ENCODE results near the gene ANO8.
"Not testable (repeated sequence)": the region's sequence is repeated elsewhere in the genome, so short reads cannot be mapped to it uniquely, and the experiment has no call there.

Gene ANO8

GRCh38 chr19:17306285-17306714 is 28.4 kb downstream of the ANO8 start:
- no peak for DNase-seq

GRCh38 chr19:17305517-17306284 is 29.0 kb downstream of the ANO8 start, which contains the start of gene MRPL34:
Gene MRPL34 (plus strand): TSS chr19:17305872. CDS start chr19:17305893, 21 bp downstream.
- DNase-seq: peak; percentile 91

DNA sequence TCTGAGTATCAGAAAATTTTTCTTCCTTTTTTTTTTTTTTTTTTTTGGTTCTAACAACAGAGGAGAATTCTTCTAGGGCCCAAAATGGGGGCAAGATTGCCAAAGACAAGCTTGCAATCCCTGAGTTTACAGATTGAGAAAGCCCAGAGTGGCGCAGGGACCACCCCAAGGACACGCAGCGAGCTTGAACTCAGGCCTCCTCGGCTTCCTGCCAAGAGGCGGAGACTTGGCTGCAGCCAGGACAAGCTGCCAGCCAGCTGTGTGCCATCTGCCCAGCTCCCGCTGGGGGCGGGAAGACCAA is 29.5 kb downstream of the ANO8 start:
- no peak for DNase-seq

DNA sequence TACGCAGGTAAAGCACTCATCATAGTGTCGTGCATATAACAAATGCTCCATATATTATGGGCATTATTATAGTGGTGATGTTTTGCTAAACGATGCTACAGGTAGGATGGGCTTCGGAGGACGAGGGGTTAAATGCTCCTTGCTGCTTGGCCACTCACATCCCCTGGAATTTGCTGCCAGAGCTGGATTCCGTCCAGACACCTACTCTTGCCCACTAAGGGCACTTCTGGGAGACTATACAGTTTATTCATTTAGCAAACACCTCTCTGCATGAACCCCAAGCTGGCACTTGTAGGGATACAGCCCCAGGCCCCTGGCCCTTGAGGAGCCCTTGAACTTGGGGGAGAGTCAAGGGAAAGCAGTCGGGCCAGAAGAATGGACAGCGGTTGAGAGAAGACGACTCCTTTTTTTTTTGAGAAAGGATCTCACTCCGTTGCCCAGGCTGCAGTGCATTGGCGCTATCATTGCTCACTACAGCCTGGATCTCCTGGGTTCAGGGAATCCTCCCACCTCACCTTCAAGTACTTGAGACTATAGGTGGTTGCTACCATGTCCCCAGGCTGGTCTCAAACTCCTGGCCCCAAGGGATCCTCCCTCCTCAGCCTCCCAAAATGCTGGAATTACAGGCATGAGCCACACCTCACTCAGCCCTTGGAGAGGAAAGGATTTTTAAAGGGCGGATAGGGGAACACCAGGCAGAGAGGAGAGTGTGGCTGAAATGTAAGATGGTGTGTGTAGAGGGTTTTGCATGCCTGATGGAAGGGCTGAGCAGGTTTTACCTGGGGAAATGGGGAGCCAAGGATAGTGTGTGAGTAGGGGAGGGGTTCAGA is 30.1 kb downstream of the ANO8 start:
- DNase-seq: no peak

GRCh38 chr19:17303940-17304267 is 30.8 kb downstream of the ANO8 start:
- DNase-seq: no peak

DNA sequence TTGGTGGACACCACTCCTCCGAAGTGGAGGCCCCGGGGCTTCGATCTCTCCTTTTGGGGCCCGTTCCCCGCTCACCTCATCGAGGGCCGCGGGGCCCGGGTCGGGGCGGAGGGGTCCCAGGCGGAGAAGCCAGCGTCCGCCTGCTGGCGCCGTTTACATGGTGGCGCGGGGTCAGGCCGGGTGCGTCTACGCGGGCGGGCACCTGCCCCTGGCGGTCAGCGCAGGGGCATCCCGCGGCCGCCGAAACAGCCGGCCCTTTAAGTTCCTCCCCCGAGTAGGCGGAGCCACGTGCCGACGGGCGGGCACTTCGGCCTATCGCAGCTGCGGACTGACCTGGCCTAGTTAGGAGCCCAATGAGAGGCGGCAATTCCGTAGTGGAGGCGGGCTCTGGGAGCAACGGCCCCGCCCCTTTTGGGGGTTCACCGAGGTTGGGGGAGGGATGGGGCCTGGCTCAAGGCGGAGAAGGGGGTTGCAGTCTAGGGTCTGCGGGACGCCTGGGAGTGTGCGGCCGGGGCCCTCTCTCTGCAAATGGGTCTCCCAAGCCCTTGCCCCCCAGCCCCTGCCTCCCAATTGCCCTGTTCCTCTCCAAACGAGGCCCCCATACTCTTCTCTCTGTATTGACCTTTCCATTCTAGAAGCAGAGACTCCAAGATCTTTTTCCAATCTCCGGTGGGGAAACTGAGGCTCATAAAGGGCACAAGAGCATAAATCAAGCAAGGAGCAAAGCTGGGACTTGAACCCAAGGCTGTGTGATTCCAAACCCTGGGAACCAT is 31.3 kb downstream of the ANO8 start, which contains the start of gene ABHD8:
ABHD8 (minus strand) TSS at position 259 of the 773 bp plus-strand sequence. CDS start 1,809 bp downstream, outside the sequence.
- DNase-seq: peak; percentile 92

DNA sequence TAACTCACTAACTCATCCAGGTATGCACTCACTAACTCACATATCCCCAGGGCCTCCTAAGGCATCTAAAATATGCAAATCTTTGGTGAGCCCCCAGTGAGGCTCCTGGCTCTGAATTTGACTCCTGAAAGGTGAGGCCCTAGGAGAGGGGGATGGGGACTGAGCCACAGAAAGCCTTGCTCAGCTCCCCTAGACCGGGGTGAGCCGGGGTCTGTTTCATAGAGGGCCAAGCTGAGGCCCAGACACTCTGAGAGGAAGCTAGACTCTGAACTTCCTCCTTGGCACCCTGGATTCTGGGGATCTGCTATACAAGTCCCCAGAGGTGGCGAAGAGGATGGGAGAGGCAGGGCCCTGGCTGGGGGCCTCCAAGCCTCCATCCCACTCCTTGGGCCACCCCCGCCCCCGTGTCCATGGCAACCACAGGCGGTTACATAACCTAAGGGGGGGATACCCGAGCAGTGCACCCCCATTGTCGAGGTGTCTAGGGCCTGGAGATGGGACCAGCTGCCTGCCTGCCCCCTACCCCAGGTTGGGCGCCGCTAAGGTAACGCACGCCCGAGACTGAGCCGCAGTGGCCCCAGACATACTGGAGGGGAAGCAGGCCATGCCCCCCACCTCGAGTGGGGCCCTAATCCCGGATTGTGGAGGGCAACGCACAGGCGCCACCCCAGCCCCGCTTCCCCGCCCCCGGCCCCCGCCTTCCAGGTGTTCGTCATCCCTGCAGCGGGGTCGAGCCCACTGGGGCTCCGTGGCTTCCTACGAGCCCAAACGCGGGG is 32.1 kb downstream of the ANO8 start:
- DNase-seq: peak; percentile 42

DNA sequence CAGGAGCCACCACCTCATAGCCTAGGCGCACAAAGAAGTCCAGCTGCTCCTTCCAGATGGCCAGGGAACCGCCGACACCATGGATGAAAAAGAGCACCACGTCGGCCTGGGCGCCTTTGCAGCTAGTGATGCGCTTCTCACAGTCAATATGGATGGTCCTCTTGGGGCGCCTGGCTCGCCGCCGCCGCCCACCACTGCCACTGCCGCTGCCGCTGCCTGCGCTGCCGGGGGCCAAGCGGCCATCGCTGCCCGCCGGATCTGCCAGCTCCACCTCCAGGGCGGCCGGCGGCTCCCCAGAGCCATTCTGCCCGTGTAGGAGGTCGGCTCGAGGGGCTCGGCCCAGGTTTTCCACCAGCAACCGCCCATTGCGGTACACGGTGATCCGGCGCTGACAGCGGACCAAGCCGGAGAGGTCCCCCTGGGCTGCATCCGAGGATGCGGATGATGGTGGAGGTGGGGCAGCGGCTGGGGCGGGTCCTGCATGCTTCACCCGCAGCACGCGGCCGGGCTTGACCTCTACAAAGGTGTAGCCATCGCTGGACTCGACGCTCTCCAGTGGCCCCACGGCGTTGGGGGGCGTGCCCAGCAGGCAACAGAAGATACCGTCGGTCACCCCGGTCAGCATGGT is 33.5 kb downstream of the ANO8 start:
- no peak for DNase-seq

DNA sequence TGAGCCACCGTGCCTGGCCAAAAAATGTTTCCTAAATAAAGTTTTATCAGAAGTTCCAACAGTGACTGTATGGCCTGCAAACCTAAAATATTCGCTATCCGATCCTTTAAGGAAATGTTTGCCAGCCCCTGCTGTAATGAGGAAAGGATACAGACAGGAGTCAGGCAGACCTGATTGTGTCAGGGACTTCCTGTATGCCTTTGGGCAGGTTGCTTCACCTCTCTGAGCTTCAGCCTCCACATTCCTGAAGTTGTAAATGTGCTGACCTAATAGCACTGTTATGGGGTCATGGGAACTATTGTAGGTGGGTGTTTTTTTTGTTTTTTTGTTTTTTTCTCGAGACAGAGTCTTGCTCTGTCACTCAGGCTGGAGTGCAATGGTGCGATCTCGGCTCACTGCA is 37.7 kb downstream of the ANO8 start:
- no peak for DNase-seq

DNA sequence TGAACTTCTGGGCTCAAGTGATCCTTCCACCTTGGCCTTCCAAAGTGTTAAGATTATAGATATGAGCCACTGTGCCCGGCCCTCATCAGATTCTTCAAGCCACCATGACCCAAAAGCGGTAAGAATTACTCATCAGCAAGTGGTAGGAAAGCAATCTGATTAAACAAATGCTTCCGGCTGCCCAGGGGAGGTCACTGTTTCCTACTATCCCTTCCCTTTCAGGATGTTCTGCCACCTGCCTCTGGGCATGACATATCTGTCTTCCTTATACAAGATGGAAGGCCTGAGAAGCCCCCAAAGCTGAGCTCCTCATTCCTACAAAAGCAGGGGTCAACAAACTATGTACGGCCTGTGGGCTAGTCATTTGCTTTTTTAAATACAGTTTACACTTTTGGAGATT is 38.4 kb downstream of the ANO8 start:
- no peak for DNase-seq

GRCh38 chr19:17295551-17295950 is 39.1 kb downstream of the ANO8 start:
- not testable (repeated sequence) for DNase-seq

GRCh38 chr19:17294051-17294891 is 40.4 kb downstream of the ANO8 start:
- DNase-seq: peak; percentile 61

GRCh38 chr19:17293605-17294004 is 41.0 kb downstream of the ANO8 start:
- no peak for DNase-seq

- DNase-seq: peak; percentile 82
Observed at GRCh38 chr19:17292301-17293074, 42.2 kb downstream of the ANO8 start.

- peak; percentile 53 for DNase-seq
Observed at GRCh38 chr19:17289489-17289888, 45.2 kb downstream of the ANO8 start.

DNA sequence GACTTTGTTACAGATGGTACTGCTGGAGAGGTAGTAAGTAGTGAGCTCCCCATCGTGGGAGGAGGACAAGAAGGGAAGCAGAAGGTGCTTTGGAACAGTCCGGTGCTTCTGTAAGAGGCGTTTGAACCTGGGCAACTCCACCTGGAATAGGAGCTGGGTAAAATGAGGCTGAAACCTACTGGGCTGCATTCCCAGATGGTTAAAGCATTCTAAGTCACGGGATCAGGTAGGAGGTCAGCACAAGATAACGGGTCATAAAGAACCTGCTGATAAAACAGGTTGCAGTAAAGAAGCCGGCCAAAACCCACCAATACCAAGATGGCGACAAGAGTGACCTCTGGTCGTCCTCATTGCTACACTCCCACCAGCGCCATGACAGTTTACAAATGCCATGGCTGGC is 47.9 kb downstream of the ANO8 start:
- no peak for DNase-seq

GRCh38 chr19:17286263-17286662 is 48.4 kb downstream of the ANO8 start:
- DNase-seq: no peak

GRCh38 chr19:17285415-17286135 is 49.1 kb downstream of the ANO8 start:
- DNase-seq: no peak

GRCh38 chr19:17283504-17283996 is 51.1 kb downstream of the ANO8 start:
- DNase-seq: no peak
